GM10266 (cell line): ENCODE results near the gene TMEM263.
A peak's percentile ranks its signal among the peaks of the same experiment; 100 is the strongest.
"Not testable (repeated sequence)": the region's sequence is repeated elsewhere in the genome, so short reads cannot be mapped to it uniquely, and the experiment has no call there.

Experiments
- DNase-seq: peaks from one replicate; pipeline ENCODE4 v3.0.0; 2012; ENCODE audit errors: extremely low spot score
- TF ChIP-seq, protein P1 (sequence below): IDR thresholded peaks from 2 replicates; pipeline ENCODE4 v1.5.1; 2012; ENCODE audit warnings: mild to moderate bottlenecking, low read depth; ENCODE audit not compliant: control insufficient read depth, insufficient read depth; ENCODE audit errors: missing control alignments

Gene TMEM263

DNA sequence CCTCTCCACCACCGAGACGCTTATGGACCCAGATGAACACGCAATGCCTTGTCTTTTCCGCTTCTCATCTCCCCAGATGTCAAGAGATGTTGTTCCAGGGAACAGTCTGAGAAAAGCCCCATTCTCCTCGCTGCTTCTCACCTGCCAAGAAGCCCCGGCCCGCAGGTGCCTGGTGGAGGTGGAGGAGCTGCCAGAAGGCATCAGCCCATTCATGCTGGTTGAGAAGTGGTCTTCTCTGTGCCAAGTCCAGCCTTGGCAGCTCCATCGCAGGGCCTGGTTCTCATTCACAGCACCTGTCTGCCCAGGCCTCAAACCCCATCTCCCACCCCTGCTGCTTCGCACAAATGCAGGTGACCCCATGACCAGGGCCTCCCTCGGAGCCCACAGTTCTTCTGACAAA lies 42.3 kb upstream of the TMEM263 start:
- TF ChIP-seq, protein P1, sequence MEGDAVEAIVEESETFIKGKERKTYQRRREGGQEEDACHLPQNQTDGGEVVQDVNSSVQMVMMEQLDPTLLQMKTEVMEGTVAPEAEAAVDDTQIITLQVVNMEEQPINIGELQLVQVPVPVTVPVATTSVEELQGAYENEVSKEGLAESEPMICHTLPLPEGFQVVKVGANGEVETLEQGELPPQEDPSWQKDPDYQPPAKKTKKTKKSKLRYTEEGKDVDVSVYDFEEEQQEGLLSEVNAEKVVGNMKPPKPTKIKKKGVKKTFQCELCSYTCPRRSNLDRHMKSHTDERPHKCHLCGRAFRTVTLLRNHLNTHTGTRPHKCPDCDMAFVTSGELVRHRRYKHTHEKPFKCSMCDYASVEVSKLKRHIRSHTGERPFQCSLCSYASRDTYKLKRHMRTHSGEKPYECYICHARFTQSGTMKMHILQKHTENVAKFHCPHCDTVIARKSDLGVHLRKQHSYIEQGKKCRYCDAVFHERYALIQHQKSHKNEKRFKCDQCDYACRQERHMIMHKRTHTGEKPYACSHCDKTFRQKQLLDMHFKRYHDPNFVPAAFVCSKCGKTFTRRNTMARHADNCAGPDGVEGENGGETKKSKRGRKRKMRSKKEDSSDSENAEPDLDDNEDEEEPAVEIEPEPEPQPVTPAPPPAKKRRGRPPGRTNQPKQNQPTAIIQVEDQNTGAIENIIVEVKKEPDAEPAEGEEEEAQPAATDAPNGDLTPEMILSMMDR, result no peak
- DNase-seq, result no peak

DNA sequence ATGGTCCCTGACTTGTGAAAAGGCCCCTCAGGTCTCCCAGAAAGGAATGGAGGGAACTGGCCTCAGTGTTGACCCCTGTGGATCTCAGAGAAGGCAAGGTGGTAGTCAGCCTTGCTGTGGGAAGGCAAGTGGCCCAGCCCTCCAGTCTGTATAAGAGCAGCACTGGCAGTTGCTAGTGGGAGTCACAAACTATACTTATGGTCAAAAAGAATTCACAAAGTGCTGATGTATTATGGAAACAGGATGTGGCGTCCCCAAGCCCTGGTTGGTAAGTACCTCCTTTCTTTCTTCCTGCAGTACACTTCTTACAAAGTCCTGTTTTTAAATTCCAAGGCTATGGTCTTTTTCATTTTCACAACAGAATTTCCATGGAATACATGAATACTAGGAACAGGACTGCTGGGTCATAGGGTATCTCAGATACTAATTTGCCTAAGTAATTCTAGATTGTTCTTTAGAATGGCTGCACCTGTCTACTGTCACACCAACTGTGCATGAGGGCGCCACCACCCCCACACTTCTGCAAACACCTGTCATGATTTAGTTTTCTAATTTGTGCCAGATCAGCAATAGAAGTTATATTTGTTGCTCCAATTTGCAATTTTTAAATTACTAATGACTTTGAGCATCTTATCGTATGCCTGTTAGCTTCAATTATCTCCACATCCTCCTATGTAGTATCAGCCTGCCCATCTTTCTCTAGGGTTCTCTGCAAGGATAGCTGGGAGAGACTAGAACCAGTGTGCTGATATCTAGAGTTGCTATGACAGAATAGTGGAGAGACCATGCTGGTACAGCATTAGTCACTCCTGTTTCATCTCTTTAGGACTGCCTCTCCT lies 40.7 kb upstream of the TMEM263 start:
- peak; percentile 62 for DNase-seq
- TF ChIP-seq, protein P1, result no peak

DNA sequence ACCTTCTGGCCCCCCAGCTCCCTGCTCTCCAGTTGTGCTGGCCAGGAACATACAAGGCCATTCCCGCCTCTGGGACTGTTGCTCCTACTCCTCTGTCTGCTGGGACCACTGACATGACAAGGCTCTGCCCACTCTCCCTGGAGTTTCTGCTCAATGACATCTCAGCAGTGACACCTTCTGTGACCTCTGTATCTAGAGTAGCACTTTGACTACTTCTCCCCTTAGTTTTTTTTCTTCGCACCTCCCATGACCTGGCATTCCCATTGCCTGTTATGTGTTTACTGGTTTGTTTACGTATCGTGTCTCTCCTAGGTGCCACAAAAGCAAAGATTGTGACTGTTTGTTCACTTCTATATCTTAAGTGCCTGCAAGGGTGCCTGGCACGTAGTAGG lies 40.1 kb upstream of the TMEM263 start:
- TF ChIP-seq, protein P1, result no peak
- DNase-seq, result no peak

DNA sequence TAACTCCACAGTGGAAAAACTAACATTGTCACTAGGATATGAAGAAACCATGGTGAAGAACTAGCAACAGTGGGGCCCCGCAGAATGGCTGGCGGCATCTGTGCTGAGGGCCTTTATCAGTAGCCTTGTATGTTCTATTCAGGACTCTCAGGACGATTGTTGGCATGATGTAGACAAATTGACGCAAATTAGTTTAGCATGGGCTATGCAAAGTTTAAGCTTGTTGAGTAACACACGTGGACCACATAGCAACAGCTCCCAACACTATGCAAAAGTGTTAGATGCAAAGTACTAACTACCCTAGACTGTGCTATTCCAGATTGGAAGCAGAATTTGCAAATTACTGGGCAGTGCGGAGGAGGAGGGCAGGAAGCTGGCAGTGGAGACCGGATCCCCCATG lies 38.2 kb upstream of the TMEM263 start:
- TF ChIP-seq, protein P1, result no peak
- DNase-seq, result no peak

DNA sequence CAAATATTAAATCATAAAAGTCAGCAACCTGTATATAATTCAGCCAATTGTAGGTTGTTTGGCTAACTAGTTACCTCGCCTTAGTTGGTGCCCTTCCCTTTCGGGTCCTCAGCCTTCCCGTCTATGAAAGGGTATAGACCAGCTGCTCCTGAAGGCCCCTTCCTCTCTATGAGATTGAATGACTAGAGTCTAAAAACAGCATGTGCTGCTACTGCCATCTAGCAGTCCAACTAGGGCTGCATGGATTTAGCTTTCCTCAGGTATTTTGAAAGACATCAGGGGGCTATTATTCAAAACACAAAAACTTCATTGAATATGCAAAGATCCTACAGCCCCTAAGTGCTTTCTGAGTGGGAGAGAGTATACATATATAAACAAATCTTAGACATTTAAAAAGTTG lies 37.0 kb upstream of the TMEM263 start:
- TF ChIP-seq, protein P1, result peak; percentile 68
- no peak for DNase-seq

DNA sequence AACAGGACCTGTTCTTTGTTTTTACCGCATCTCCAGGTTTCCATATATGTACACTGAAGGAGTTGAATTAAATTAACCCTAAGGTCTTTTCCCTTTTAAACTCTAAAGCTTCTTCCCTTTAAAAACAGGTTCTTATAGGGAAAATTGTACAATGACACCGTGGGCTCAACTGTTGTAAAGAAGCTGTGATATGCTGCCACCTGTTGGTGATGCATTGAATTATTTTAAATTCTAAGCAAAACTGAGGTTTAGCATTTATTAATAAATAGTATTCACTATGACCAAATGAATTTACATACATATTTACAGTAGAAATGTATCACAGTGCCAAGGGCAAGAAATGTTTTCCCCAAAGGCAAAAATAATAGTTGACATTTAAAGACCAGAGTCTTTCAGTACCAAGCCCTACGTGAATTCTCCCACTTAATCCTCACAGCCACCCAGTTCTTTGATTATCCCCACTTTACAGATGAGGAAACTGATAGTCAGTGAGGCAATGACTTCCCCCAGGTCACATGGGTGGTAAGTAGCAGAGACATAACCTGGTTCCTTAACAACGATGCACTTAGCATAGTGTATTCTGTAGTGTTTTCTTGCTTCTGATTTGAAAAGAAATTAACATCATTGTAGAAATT lies 35.7 kb upstream of the TMEM263 start:
- no peak for DNase-seq
- TF ChIP-seq, protein P1, result peak; percentile 68

DNA sequence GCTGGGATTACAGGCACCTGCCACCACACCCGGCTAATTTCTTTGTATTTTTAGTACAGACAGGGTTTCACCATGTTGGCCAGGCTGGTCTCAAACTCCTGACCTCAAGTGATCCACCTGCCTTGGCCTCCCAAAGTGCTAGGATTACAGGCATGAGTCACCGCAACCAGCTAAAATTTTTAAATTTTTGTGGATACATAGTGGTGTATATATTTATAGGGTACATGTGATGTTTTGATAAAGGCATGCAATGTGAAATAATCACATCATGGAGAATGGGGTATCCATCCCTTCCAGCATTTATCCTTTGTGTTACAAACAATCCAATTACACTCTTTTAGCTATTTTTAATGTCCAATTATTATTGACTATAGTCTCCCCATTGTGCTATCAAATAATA lies 33.7 kb upstream of the TMEM263 start:
- not testable (repeated sequence) for DNase-seq

DNA sequence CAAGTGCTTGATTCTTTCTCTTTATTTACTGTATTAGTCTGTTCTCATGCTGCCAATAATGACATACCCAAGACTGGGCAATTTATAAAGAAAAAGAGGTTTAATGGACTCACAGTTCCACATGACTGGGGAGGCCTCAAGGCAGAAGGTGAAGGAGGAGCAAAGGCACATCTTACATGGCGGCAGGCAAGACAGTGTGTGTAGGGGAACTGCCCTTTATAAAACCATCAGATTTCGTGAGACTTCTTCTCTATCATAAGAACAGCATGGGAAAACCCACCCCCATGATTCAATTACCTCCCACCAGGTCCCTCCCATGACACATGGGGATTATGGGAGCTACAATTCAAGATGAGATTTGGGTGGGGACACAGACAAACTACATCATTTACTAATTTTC lies 32.1 kb upstream of the TMEM263 start:
- not testable (repeated sequence) for DNase-seq
